Neutrophil (primary cell): ENCODE measurements around the gene PARD3.

Source experiments
- H3K27ac ChIP-seq: fragments of 200-600 bp; sonication (generic); 2 replicates; pipeline ENCODE4 v1.5.1; 2016; ENCODE audit warnings: mild to moderate bottlenecking, moderate library complexity
- H3K27me3 ChIP-seq: fragments of 200-600 bp; sonication (generic); 2 replicates; pipeline ENCODE4 v1.6.0; 2016; ENCODE audit warnings: mild to moderate bottlenecking
- H3K36me3 ChIP-seq: fragments of 200-600 bp; sonication (generic); 2 replicates; pipeline ENCODE4 v1.5.1; 2017
- H3K4me1 ChIP-seq, 2 experiments: fragments of 200-600 bp in 1 of 2; sonication (generic) in 1 of 2; 1 replicate in 1 of 2; 2 replicates in 1 of 2; pipeline versions ENCODE4 v1.5.1 to v1.6.1; 2013 to 2016; ENCODE audit warnings: low read depth in 1 of 2, low read length in 1 of 2, mild to moderate bottlenecking in 1 of 2, moderate library complexity in 1 of 2; ENCODE audit not compliant: control insufficient read depth in 1 of 2, insufficient read depth in 1 of 2
- H3K4me3 ChIP-seq, 2 experiments: fragments of 200-600 bp in 1 of 2; sonication (generic) in 1 of 2; 1 replicate in 1 of 2; 2 replicates in 1 of 2; pipeline ENCODE4 v1.5.1; 2013 to 2016; ENCODE audit warnings: low read depth in 1 of 2, low read length in 1 of 2, mild to moderate bottlenecking in 1 of 2, moderate library complexity in 1 of 2
- H3K9me3 ChIP-seq: fragments of 200-600 bp; sonication (generic); 2 replicates; pipeline ENCODE4 v1.5.1; 2016
- TF ChIP-seq, protein P1 (sequence below): fragments of 200-600 bp; sonication (generic); IDR thresholded peaks from 2 replicates; pipeline ENCODE4 v1.5.1; 2016; ENCODE audit warnings: antibody characterized with exemption

Gene PARD3

DNA sequence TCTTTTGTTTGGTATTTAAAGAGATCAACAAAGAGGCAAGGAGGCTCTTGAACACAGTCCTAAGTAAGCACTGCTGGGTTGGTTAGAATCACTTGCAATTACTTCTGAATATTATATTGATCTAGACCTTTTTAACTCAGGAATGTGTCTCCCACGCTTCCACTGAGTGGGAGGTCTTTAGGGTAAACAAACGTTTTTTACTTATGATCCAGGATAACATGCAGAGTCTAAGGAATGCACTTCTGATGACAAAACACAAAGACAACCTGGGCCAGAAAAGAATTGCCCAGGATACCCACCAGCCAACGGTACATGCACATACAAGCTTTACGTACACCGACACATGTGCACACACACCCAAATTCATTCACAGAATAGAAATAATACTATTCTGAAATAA is 626.9 kb downstream of the PARD3 start:
- no peaks in the 10 kb centered on the region for H3K27me3 ChIP-seq
- H3K36me3 ChIP-seq, result no peaks in the 10 kb centered on the region
- TF ChIP-seq, protein P1, sequence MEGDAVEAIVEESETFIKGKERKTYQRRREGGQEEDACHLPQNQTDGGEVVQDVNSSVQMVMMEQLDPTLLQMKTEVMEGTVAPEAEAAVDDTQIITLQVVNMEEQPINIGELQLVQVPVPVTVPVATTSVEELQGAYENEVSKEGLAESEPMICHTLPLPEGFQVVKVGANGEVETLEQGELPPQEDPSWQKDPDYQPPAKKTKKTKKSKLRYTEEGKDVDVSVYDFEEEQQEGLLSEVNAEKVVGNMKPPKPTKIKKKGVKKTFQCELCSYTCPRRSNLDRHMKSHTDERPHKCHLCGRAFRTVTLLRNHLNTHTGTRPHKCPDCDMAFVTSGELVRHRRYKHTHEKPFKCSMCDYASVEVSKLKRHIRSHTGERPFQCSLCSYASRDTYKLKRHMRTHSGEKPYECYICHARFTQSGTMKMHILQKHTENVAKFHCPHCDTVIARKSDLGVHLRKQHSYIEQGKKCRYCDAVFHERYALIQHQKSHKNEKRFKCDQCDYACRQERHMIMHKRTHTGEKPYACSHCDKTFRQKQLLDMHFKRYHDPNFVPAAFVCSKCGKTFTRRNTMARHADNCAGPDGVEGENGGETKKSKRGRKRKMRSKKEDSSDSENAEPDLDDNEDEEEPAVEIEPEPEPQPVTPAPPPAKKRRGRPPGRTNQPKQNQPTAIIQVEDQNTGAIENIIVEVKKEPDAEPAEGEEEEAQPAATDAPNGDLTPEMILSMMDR, result no peak
- H3K4me1 ChIP-seq, result no peaks in the 10 kb centered on the region
- H3K4me3 ChIP-seq, result no peak overlapping the region
- no peak overlapping the region for H3K27ac ChIP-seq
- no peaks in the 10 kb centered on the region for H3K9me3 ChIP-seq

DNA sequence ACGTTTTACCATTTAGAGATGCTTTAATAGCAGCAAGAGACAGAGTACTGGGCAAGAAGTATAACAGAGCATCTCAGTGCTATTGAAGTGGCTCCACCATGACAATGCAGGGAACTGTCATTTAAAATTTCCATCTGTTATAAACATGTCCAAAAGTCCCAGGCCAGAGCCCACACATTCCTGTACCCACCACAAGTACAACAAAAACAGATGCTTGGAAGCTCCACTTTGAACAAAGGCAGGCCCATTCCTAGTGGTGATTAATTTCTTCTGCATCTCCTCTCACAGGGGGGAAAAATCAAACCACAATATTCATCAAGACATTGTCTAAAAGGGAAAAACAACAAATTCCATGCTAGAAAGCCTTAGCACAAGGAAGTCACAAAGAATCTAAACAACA is 627.9 kb downstream of the PARD3 start:
- Histone ChIP-seq H3K27ac (no peak overlapping the region), H3K9me3 (no peaks in the 10 kb centered on the region)
- TF ChIP-seq, protein P1, result no peak

DNA sequence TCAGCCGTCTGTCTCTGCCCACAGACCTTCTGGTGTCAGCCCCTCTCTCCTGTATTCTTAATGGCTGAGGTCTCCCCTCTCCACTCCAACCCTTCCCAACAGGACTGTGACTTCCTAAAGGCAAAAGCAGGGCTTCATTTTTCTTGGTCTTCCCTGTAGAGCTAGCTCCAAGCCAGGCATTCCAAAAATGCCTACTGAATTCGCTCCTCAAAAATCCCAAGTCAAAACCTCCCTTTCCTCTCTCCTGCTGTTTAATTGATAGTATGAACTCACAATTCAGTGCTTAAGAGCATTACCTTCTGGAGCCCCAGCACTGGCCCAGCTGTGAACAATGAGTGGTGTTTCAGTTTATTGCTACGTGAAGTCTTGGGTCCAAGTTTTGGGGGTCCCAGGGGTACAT is 628.4 kb downstream of the PARD3 start:
- Histone ChIP-seq H3K27me3 (no peaks in the 10 kb centered on the region), H3K4me3 (no peak overlapping the region), H3K4me1 (no peaks in the 10 kb centered on the region), H3K27ac (no peak overlapping the region), H3K36me3 (no peaks in the 10 kb centered on the region), H3K9me3 (no peaks in the 10 kb centered on the region)
- TF ChIP-seq, protein P1, result no peak

More for the DNA sequence above, 627.9 kb downstream of the PARD3 start:
- no peaks in the 10 kb centered on the region for H3K27me3 ChIP-seq
- H3K4me3 ChIP-seq, result no peak overlapping the region
- H3K4me1 ChIP-seq, result no peaks in the 10 kb centered on the region
- no peaks in the 10 kb centered on the region for H3K36me3 ChIP-seq

DNA sequence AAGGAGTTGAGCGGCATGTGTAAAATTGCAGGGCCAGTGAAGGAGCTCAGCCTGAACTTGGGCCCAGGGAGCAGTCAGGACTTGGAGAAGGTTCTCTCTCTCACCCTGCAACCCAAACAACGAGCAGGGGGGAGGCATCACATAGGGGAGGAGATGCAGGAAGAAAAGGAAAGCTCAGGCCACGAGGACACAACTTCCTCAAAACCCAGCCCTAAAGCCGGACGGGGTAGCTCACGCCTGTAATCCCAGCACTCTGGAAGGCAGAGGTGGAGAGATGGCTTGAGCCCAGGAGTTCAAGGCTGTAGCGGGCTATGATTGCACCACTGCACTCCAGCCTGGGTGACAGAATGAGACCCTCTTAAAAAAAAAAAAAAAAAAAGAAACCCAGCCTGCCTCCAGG is 629.1 kb downstream of the PARD3 start:
- Histone ChIP-seq H3K4me1 (no peaks in the 10 kb centered on the region), H3K27ac (no peak overlapping the region), H3K9me3 (no peaks in the 10 kb centered on the region), H3K27me3 (no peaks in the 10 kb centered on the region), H3K36me3 (no peaks in the 10 kb centered on the region), H3K4me3 (no peak overlapping the region)
- TF ChIP-seq, protein P1, result no peak

DNA sequence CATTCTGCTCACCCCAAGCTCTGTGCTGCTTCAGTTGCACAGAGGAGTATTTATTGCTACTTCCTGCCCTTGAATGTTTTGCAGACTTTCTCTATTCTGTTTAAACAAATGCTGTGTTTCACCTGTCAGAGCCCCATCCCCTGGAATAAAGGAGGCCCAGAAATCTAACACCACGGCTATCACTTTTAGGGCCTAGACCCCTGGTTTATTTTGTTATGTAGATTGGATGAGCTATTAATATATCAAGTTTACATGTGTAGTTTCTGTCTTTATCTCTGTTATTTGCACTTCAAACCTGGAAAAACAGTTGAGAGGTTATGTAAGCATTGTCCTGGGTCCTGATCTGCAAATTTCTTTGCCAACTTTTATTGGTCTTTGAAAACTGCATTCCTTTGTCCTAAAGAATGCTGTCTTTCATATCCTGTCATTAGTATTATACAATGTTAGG is 630.1 kb downstream of the PARD3 start:
- no peaks in the 10 kb centered on the region for H3K36me3 ChIP-seq
- TF ChIP-seq, protein P1, result no peak
- no peaks in the 10 kb centered on the region for H3K4me1 ChIP-seq
- no peak overlapping the region for H3K27ac ChIP-seq
- no peak overlapping the region for H3K4me3 ChIP-seq
- no peaks in the 10 kb centered on the region for H3K27me3 ChIP-seq
- H3K9me3 ChIP-seq, result no peaks in the 10 kb centered on the region

DNA sequence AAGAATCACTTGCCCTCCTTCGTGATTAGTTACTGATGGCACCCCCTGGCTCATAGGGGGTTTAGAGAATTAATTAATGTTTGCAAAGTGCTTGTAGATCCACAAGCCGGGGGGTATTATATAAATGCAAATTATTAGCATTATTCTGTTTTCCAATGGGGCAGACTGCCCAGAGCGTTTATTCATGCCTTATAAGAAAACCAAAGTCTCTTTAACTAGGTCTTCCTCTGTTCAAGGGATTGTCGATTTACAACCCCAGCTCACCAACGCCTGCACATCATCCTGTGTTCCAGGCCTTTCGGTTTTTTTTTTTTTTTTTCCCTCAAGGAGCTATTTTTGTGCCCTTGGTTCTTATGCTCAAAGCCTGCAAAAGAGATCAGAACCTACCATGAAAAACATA is 630.7 kb downstream of the PARD3 start:
- Histone ChIP-seq H3K4me3 (no peak overlapping the region), H3K27ac (no peak overlapping the region), H3K27me3 (no peaks in the 10 kb centered on the region), H3K9me3 (no peaks in the 10 kb centered on the region), H3K36me3 (no peaks in the 10 kb centered on the region), H3K4me1 (no peaks in the 10 kb centered on the region)
- TF ChIP-seq, protein P1, result no peak
